HepG2 (cell line): ENCODE data around the gene PGPEP1. TPM values are rescaled to one million over a fixed set of nuclear protein-coding genes. Genes with fewer than 3 reads are reported as not detected.

Experiments
- FOXA3 ChIP-seq: IDR thresholded peaks from 2 replicates; pipeline ENCODE4 v1.6.1; 2016; ENCODE audit warnings: missing genetic modification reagents, missing compliant biosample characterization
- FOXK2 ChIP-seq: fragments of 450-650 bp; IDR thresholded peaks from 2 replicates; pipeline ENCODE4 v1.6.1; 2016
- FOXP1 ChIP-seq, 2 experiments: fragments of 450-650 bp in 1 of 2; IDR thresholded peaks; 2 replicates each; pipeline ENCODE4 v1.6.1; 2017 to 2018; ENCODE audit warnings: antibody characterized with exemption in 1 of 2
- HDAC1 ChIP-seq: sonication (generic); formaldehyde crosslinking; IDR thresholded peaks from 2 replicates; pipeline ENCODE4 v1.5.1; 2020; ENCODE audit warnings: mild to moderate bottlenecking, missing genetic modification reagents
- HNF1A ChIP-seq, 2 experiments: sonication (generic) in 1 of 2; formaldehyde crosslinking in 1 of 2; IDR thresholded peaks; 2 replicates each; pipeline versions ENCODE4 v1.4.0 to v1.6.1; 2016 to 2020; ENCODE audit warnings: borderline replicate concordance in 1 of 2, low read depth in 1 of 2, mild to moderate bottlenecking in 1 of 2, missing genetic modification reagents in 1 of 2
- KAT8 ChIP-seq: IDR thresholded peaks from 2 replicates; pipeline ENCODE4 v1.6.1; 2016; ENCODE audit warnings: missing genetic modification reagents, missing compliant biosample characterization
- MTA1 ChIP-seq: sonication (generic); formaldehyde crosslinking; IDR thresholded peaks from 2 replicates; pipeline ENCODE4 v1.4.0; 2020; ENCODE audit warnings: missing genetic modification reagents, mild to moderate bottlenecking, borderline replicate concordance
- NR2F6 ChIP-seq, 2 experiments: IDR thresholded peaks; 2 replicates each; pipeline ENCODE4 v1.6.1; 2016; ENCODE audit warnings: antibody characterized with exemption in 1 of 2, mild to moderate bottlenecking in 1 of 2
- PAXIP1 ChIP-seq: sonication (generic); formaldehyde crosslinking; conservative IDR thresholded peaks from 2 replicates; pipeline ENCODE4 v1.4.0; 2020; ENCODE audit warnings: mild to moderate bottlenecking, missing genetic modification reagents, moderate library complexity
- ZBTB7B ChIP-seq: sonication (generic); formaldehyde crosslinking; IDR thresholded peaks from 2 replicates; pipeline ENCODE4 v1.4.0; 2020; ENCODE audit warnings: missing genetic modification reagents
- ZNF317 ChIP-seq: sonication (generic); formaldehyde crosslinking; IDR thresholded peaks from 2 replicates; pipeline ENCODE4 v1.5.0; 2020; ENCODE audit warnings: mild to moderate bottlenecking, missing genetic modification reagents
- ZNF749 ChIP-seq: sonication (generic); formaldehyde crosslinking; IDR thresholded peaks from 2 replicates; pipeline ENCODE4 v1.8.0; 2022; ENCODE audit warnings: mild to moderate bottlenecking, missing genetic modification reagents, moderate library complexity, borderline replicate concordance
- polyA plus RNA-seq, 8 experiments: library from polyadenylated mRNA; depleted of rRNA in 3 of 8; stranded (reverse) in 7 of 8; unstranded in 1 of 8; fragments of >200 nt; fragmentation: Illumina TruSeq in 4 of 8; extraction: Trizol in 4 of 8; gene quantifications; 2 replicates each; pipeline versions ENCODE4 v1.2.1 to v1.2.3, GENCODE V29; 2011 to 2016; ENCODE audit warnings: low read depth in 4 of 8, missing spikeins in 1 of 8, mixed read lengths in 1 of 8; ENCODE audit not compliant: insufficient read depth in 1 of 8
- total RNA-seq, 5 experiments: library from RNA; depleted of rRNA; stranded (reverse); fragments of >200 nt; fragmentation: Illumina TruSeq; extraction: Trizol; gene quantifications; 2 replicates each; pipeline ENCODE4 v1.2.3, GENCODE V29; 2016; ENCODE audit warnings: low read depth in 1 of 5
- TF ChIP-seq, protein P1 (sequence below): IDR thresholded peaks from 2 replicates; pipeline ENCODE4 v1.6.1; 2016; ENCODE audit warnings: low read depth
- TF ChIP-seq, protein P2 (sequence below): sonication (generic); formaldehyde crosslinking; IDR thresholded peaks from 2 replicates; pipeline ENCODE4 v1.8.1; 2023; ENCODE audit warnings: mild to moderate bottlenecking, moderate library complexity, missing genetic modification reagents
- TF ChIP-seq, protein P3 (sequence below): IDR thresholded peaks from 2 replicates; pipeline ENCODE4 v1.6.1; 2016
- TF ChIP-seq, protein P4 (sequence below): sonication (generic); formaldehyde crosslinking; IDR thresholded peaks from 2 replicates; pipeline ENCODE4 v1.8.0; 2022; ENCODE audit warnings: mild to moderate bottlenecking, missing genetic modification reagents, moderate library complexity

The PGPEP1 gene
- total and polyA plus RNA-seq, 2 of the 13 experiments (the other 11 are each of a cell fraction or from before 2014, with no cell fraction given), result 53.1 to 56.6 TPM

DNA sequence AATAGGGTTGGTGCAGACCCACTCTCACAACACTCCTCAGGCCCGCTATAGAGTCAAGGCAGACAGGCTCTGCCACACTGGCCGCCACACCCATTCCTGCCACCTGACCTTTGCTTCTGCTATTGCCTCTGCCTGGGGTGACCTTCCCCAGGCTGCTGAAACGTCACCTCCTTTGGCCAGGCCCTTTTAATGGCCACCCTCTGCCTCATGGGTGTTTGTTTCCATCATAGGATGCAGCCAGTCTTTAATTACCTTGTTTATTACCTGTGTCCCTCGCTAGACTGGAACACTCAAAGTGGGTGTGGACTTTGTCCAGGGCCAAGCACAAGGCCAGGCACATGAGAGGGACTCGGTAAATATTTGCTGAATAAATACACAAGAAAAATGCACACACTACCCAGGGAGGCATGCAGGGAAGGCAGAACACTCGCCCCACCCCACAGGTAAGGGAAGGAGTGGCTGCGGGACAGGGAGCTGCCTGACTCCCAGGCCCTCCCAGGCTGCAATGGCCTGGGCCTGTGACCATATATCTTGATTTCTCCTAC, 20.7 kb upstream of the PGPEP1 start (continued):
- TF ChIP-seq HNF1A (IDR thresholded peaks at IDR 0.05; ENCODE audit: low read depth) (no peak), HNF1A (CRISPR knock-in tag; IDR thresholded peaks at IDR 0.05; ENCODE audit: borderline replicate concordance) (0 out of 2 replicates have a peak, but pooled peaks have one; percentile 52), FOXK2 (peak; percentile 47; the same call in 1 of the 2 replicates), ZNF749 (CRISPR knock-in tag) (0 out of 2 replicates have a peak, but pooled peaks have one; percentile 34), NR2F6 (IDR thresholded peaks at IDR 0.05) (peak; percentile 63), NR2F6 (CRISPR knock-in tag; IDR thresholded peaks at IDR 0.05) (peak; percentile 86; the same call in 1 of the 2 replicates), ZBTB7B (CRISPR knock-in tag) (peak; percentile 76), FOXA3 (CRISPR knock-in tag) (peak; percentile 98), KAT8 (peak; percentile 67; the same call in 1 of the 2 replicates), ZNF317 (CRISPR knock-in tag) (peak; percentile 31; the same call in 1 of the 2 replicates), FOXP1 (IDR thresholded peaks at IDR 0.05) (0 out of 2 replicates have a peak, but pooled peaks have one; percentile 5), FOXP1 (CRISPR knock-in tag; IDR thresholded peaks at IDR 0.05) (peak; percentile 99), MTA1 (CRISPR knock-in tag) (peak; percentile 87), PAXIP1 (CRISPR knock-in tag) (peak; percentile 99), HDAC1 (CRISPR knock-in tag) (peak; percentile 96)
- TF ChIP-seq, protein P1, sequence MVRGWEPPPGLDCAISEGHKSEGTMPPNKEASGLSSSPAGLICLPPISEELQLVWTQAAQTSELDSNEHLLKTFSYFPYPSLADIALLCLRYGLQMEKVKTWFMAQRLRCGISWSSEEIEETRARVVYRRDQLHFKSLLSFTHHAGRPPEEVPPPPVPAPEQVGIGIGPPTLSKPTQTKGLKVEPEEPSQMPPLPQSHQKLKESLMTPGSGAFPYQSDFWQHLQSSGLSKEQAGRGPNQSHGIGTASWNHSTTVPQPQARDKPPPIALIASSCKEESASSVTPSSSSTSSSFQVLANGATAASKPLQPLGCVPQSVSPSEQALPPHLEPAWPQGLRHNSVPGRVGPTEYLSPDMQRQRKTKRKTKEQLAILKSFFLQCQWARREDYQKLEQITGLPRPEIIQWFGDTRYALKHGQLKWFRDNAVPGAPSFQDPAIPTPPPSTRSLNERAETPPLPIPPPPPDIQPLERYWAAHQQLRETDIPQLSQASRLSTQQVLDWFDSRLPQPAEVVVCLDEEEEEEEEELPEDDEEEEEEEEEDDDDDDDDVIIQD, result 0 out of 2 replicates have a peak, but pooled peaks have one; percentile 26
- TF ChIP-seq, protein P2, sequence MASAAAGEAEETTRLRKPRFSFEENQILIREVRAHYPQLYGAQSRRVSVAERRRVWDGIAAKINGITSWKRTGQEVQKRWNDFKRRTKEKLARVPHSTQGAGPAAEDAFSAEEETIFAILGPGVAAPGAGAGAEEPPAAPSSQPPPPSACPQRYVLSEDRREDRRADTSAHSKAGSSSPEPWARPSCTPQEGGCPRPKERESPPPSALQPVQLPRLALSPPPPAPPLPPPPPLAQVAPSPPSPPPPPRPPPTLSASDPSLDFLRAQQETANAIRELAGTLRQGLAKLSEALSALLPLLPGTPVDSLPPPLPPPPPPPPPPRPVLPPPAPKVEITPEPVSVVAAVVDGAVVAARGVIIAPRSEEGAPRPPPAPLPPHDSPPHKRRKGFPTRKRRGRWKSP (CRISPR knock-in tag), result no peak; the same call in 1 of the 2 replicates
- TF ChIP-seq, protein P3, sequence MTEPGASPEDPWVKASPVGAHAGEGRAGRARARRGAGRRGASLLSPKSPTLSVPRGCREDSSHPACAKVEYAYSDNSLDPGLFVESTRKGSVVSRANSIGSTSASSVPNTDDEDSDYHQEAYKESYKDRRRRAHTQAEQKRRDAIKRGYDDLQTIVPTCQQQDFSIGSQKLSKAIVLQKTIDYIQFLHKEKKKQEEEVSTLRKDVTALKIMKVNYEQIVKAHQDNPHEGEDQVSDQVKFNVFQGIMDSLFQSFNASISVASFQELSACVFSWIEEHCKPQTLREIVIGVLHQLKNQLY (CRISPR knock-in tag), result peak; percentile 89
- TF ChIP-seq, protein P4, sequence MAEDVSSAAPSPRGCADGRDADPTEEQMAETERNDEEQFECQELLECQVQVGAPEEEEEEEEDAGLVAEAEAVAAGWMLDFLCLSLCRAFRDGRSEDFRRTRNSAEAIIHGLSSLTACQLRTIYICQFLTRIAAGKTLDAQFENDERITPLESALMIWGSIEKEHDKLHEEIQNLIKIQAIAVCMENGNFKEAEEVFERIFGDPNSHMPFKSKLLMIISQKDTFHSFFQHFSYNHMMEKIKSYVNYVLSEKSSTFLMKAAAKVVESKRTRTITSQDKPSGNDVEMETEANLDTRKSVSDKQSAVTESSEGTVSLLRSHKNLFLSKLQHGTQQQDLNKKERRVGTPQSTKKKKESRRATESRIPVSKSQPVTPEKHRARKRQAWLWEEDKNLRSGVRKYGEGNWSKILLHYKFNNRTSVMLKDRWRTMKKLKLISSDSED (CRISPR knock-in tag), result no peak
